ENCODE data around the gene KHK. TPM values are rescaled to one million over a fixed set of nuclear protein-coding genes. Genes with fewer than 3 reads are reported as not detected.

The KHK gene
- total and polyA plus RNA-seq, 9 of the 15 experiments (the other 6 are each of a cell fraction or from before 2014, with no cell fraction given) = 1.5 to 10.7 (median 5.2) TPM

GRCh38 chr2:27100036-27100435, 13.5 kb downstream of the KHK start (continued):
- TF ChIP-seq CTCF (IDR thresholded peaks at IDR 0.05 in 2 of 3, conservative IDR thresholded peaks at IDR 0.05 in 1 of 3; ENCODE audit: insufficient read depth in 2 of 3, low read depth in 1 of 3, low read length in 3 of 3) = peak in 1 of 3 experiments; percentile 6; a peak in 1 of 6 replicates
- no peak for TF ChIP-seq ZNF77 (CRISPR knock-in tag; IDR thresholded peaks at IDR 0.05)
- TF ChIP-seq ZBTB1 (CRISPR knock-in tag; IDR thresholded peaks at IDR 0.05; ENCODE audit: borderline replicate concordance, low read depth) = no peak

GRCh38 chr2:27102329-27102728, 15.8 kb downstream of the KHK start:
- Histone ChIP-seq H3K4me3 (no peak overlapping the region), H3K79me2 (ENCODE audit: control insufficient read depth, insufficient read depth, low read length) (no peaks in the 10 kb centered on the region), H3K4me1 (replicated peaks in 1 of 2; ENCODE audit: control insufficient read depth in 2 of 2, insufficient read depth in 2 of 2, low read length in 2 of 2) (peaks cover 0 to 14% of the 10 kb centered on the region in 2 experiments; a peak in 2 of 5 replicates), H3K27ac (ENCODE audit: extremely low read depth, low read depth, low read length) (no peak overlapping the region), H3K9ac (ENCODE audit: insufficient read depth in 1 of 2, low read depth in 2 of 2, low read length in 2 of 2) (peak overlapping the region in 1 of 2 experiments; percentile 38; a peak in 1 of 4 replicates), H3K4me2 (ENCODE audit: insufficient read depth, low read length) (no peak overlapping the region), H3K27me3 (ENCODE audit: control insufficient read depth in 2 of 2, insufficient read depth in 2 of 2, low read length in 2 of 2) (no peaks in the 10 kb centered on the region), H4K20me1 (replicated peaks; ENCODE audit: control insufficient read depth, insufficient read depth, low read length) (no peaks in the 10 kb centered on the region), H3K9me3 (replicated peaks; ENCODE audit: control insufficient read depth, insufficient read depth, low read depth, low read length) (no peaks in the 10 kb centered on the region), H2AFZ (ENCODE audit: low read depth, low read length) (no peak overlapping the region), H3K36me3 (ENCODE audit: control insufficient read depth, insufficient read depth, low read length) (no peaks in the 10 kb centered on the region), H3K9me1 (ENCODE audit: control insufficient read depth, insufficient read depth, low read length) (no peaks in the 10 kb centered on the region)
- no TSS peak for BruUV-seq (replicated peaks)
- no peak for FAIRE-seq
- 25% methylated on average over 5 of the region's 5 CpGs for WGBS (ENCODE audit: insufficient coverage, low coverage, missing lambda C conversion rate)
- ChIA-PET POLR2A (interaction anchor here (0.9 to 1.9 kb wide), 4 partner anchors 12 to 191 kb away, joined by 3 to 5 read pairs (median 4); partner anchors contain the start of genes ATRAID and SLC5A6), CTCF (ENCODE audit: low intra/inter-chr PET ratio) (no interaction called here)
- peak; percentile 43; the same call in 1 of the 3 replicates for ATAC-seq
- in situ Hi-C loops (cut with MboI) = no loop called here
- intact Hi-C loops (cut with micrococcal nuclease) = no loop called here
- TF ChIP-seq CTCF (IDR thresholded peaks at IDR 0.05 in 2 of 3, conservative IDR thresholded peaks at IDR 0.05 in 1 of 3; ENCODE audit: insufficient read depth in 2 of 3, low read depth in 1 of 3, low read length in 3 of 3) (peak in 2 of 3 experiments; percentile 1 to 6; a peak in 1 of 6 replicates), OTX1 (CRISPR knock-in tag; IDR thresholded peaks at IDR 0.05) (no peak), ZNF263 (CRISPR knock-in tag; IDR thresholded peaks at IDR 0.05; ENCODE audit: borderline replicate concordance) (peak; percentile 82)
- no peak for DNase-seq (ENCODE audit: extremely low read depth in 1 of 4, low spot score in 3 of 4)
